GM10248 (cell line): ENCODE data around the gene PPP1R10.

Source experiments
- CTCF ChIA-PET: fragments of 300-600 bp; sonication (Branson Sonifier 250); formaldehyde crosslinking; extraction: SDS; loops from one replicate; lab custom pipeline; 2021; ENCODE audit warnings: antibody characterized with exemption; lab: Yijun Ruan, JAX
- POLR2A ChIA-PET: fragments of 350-650 bp; sonication (Branson Sonifier 250); formaldehyde crosslinking; extraction: SDS; loops from one replicate; lab custom pipeline; 2020; ENCODE audit warnings: antibody characterized with exemption; lab: Yijun Ruan, JAX
- DNase-seq: peaks from one replicate; pipeline ENCODE4 v3.0.0; 2012; ENCODE audit errors: extremely low spot score
- TF ChIP-seq, protein P1 (sequence below): IDR thresholded peaks from 2 replicates; pipeline ENCODE4 v1.5.1; 2012; ENCODE audit warnings: mild to moderate bottlenecking, low read depth; ENCODE audit errors: extremely low read depth, missing control alignments, control extremely low read depth

Gene PPP1R10

DNA sequence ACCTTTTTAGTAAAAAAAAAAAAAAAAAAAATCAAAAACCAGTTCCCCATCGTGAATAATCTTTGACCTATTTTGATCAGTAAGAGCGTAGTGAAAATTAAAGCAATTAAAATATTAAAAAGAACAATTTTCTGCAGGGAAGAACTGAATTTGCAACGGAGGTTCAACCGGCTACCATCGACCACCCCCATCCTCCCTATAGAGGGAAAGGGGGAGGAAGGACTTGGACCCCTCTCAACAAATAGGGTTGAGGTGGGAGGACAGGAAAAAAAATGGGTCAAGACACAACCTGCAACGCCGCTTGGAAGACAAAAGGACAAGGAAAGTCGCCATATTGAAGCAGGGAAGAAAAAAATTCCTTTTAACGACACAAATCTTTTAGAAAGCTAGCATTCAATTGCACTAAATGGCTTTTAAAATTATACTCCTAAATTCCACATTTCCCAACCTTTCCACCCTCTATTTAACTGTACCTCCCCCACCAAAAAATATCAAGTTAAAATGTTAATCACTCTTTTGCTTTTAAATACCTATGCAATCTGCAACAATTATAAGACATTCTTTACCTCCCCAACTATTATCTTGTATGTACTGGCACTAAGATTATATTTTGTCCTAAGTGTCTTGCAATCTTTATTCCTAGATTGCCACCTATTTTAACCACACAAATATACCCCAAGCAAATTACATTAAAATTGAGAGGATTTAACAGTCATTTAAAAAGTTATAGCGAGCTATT, 1.7 kb downstream of the PPP1R10 start:
- TF ChIP-seq, protein P1, sequence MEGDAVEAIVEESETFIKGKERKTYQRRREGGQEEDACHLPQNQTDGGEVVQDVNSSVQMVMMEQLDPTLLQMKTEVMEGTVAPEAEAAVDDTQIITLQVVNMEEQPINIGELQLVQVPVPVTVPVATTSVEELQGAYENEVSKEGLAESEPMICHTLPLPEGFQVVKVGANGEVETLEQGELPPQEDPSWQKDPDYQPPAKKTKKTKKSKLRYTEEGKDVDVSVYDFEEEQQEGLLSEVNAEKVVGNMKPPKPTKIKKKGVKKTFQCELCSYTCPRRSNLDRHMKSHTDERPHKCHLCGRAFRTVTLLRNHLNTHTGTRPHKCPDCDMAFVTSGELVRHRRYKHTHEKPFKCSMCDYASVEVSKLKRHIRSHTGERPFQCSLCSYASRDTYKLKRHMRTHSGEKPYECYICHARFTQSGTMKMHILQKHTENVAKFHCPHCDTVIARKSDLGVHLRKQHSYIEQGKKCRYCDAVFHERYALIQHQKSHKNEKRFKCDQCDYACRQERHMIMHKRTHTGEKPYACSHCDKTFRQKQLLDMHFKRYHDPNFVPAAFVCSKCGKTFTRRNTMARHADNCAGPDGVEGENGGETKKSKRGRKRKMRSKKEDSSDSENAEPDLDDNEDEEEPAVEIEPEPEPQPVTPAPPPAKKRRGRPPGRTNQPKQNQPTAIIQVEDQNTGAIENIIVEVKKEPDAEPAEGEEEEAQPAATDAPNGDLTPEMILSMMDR = no peak
- CTCF ChIA-PET = interaction anchor here (0.9 to 4.5 kb wide), 4 partner anchors 17 to 107 kb away, joined by 3 to 56 read pairs (median 4); no protein-coding TSS in a partner anchor
- no peak for DNase-seq
- POLR2A ChIA-PET = interaction anchor here (0.5 to 4.8 kb wide), 39 partner anchors 10 to 1990 kb away, joined by 3 to 72 read pairs (median 7); partner anchors contain the start of genes ABCF1, C6orf136, DHX16 and MDC1

DNA sequence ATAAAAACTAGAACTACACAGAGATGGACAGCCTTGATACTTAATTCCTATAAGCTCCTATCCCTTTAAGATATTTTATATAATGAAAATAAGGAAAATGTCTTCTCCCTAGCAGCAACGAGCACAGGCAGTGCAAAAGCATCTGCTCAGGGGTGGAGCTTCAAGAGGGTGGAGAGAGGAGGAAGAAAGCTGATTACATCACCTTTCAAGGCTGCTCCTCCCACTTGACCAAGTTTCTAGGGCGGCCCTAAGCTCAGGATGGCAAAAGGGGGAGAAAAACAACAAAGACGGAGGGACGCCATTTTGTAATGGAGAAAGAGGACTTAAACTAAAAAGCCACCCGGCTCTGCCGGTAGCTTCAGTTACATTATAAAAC, 2.2 kb downstream of the PPP1R10 start:
- ChIA-PET POLR2A (interaction anchor here (0.5 to 4.8 kb wide), 39 partner anchors 10 to 1990 kb away, joined by 3 to 72 read pairs (median 7); partner anchors contain the start of genes ABCF1, C6orf136, MDC1 and PRR3), CTCF (interaction anchor here (0.9 to 4.5 kb wide), 4 partner anchors 16 to 108 kb away, joined by 3 to 56 read pairs (median 4); no protein-coding TSS in a partner anchor)
- TF ChIP-seq, protein P1 = no peak
- peak; percentile 79 for DNase-seq

DNA sequence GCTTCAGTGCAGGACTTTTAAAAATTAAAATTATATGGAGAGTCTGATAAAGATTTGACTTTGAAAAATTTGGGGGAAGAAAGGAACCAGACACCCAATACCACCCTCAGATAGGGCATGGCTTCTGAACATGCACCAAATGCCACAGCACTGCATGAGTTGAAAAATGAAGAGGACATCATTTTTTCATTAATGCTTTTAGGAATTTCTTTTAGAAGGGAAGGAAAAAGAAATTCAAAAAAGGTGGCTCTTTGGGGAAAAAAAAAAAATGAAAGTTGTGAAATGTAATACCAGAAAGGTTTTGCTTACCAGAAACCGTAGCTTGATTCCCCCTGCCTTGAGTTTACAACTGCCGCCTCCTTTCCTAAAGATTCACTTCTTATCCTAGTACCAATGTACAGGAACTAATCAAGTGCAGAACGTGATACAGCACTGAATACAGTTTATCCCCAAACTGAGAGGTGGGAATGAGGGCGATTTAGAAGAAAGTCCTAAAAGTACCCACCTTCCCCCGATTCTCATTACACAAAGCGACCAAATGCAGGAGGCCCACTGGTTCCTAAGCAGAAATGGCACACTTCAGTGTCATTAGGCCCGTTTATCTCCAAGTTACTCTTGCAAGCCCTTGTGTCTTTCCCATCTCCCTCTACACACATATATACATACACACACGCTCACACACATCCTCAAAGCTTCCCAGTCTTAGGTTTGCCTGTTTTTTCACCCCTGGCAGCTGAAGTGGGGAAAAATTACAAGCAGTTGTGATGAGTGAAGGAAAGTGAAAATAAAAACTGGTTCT, 2.8 kb downstream of the PPP1R10 start:
- DNase-seq = no peak
- CTCF ChIA-PET = interaction anchor here (0.8 to 4.5 kb wide), 11 partner anchors 15 to 132 kb away, joined by 3 to 56 read pairs (median 6); no protein-coding TSS in a partner anchor
- TF ChIP-seq, protein P1 = no peak
- POLR2A ChIA-PET = interaction anchor here (0.6 to 4.8 kb wide), 45 partner anchors 9 to 1991 kb away, joined by 3 to 72 read pairs (median 6); partner anchors contain the start of genes ABCF1, C6orf136, DHX16 and GNL1

DNA sequence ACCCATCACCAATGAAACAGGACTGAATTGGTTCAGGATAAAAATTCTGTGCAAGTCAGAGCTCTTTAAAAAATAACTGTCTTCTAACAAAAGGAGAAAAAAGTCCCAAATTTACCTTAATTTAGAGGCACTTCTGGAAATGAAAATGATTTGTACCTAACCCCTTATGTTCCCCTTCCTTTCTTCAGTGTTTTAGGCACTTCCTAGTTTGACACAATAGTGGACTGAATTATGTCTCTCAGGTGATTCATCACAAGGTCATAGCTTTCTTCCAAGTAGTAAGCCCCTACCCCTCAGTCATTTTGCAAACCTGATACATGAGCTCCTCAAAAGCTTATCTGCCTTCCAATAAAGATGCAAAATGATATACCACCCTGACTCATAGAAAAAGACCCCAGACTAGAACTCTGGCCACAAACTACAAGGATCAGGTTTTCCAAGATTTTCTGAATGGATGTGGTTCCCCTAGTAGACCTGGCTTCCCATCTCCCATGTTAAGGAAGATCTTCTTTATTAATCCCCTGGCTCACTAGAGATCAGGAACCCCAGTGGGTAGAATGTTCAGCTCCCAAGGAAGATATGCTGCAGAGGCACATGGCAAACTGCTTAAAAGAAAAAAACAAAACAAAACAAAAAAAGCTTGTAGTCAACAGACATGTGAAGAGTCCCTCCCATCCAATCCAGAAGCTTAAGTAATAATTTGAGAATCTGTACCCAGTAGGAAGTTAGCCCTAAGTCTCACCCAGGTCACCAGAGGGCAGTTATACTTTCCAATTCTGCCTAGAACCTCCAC, 3.6 kb downstream of the PPP1R10 start:
- POLR2A ChIA-PET = interaction anchor here (0.6 to 4.8 kb wide), 17 partner anchors 8 to 190 kb away, joined by 3 to 72 read pairs (median 4); partner anchors contain the start of genes ABCF1, DHX16, GNL1 and MDC1
- TF ChIP-seq, protein P1 = no peak
- no peak for DNase-seq
- CTCF ChIA-PET = interaction anchor here (0.7 to 4.5 kb wide), 13 partner anchors 9 to 131 kb away, joined by 3 to 56 read pairs (median 6); partner anchors contain the start of gene ATAT1

DNA sequence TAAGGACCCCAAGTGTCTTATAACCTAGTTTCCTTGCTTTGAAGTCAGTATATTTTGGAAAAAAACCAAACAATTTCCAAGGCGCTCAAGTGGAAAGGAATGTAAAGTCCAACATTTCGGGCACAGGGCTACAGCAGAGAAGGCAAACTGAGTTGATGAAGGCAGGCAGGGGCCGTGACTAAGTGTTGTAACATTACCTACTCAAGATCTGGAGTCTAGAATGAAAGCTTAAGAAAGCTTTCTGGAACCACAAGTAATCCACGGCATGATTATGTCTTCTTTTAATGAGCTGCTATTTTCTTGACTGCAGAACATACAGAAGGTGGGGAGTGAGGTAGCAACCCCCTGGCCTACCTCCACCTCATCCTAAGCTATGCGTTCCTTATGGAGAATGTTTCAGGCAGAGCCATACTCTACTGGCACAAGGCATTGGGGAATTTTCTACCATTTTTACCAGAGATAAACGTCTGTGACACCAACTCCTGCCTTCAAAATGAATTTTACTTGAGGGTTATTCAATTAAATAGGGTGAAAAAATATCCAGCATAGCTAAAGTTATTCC, 4.3 kb downstream of the PPP1R10 start:
- ChIA-PET CTCF (interaction anchor here (0.8 to 4.5 kb wide), 13 partner anchors 9 to 131 kb away, joined by 3 to 56 read pairs (median 6); partner anchors contain the start of gene ATAT1), POLR2A (interaction anchor here (0.6 to 4.8 kb wide), 14 partner anchors 8 to 144 kb away, joined by 3 to 72 read pairs (median 5); partner anchors contain the start of genes ABCF1, DHX16, GNL1 and MDC1)
- TF ChIP-seq, protein P1 = no peak
- no peak for DNase-seq
